ENCODE data around the gene PDCD6IP. TPM values are rescaled to one million over a fixed set of nuclear protein-coding genes. Genes with fewer than 3 reads are reported as not detected.

Gene PDCD6IP
- total and polyA plus RNA-seq, 2 experiments from 2014 or later: 60.5 to 103 TPM

DNA sequence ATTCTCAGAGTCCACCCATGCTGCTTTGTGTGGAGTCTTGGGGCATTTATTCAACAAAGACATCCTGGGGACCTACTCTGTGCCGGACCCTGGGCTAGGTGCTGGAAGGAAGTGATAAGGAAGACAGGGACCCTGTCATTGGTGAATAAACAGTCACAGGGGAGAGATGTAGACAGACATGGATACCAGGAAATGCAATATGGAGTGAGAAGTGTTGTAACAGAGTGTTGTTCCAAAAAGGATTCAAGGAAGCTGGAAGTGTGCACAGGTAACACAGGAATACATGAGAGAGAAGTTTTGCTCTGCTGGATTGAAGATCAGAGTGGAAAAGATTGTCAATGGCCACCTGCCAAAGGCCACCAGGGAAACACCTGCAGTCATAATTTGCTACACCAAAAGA is 89.0 kb downstream of the PDCD6IP start:
- Histone ChIP-seq H3K27ac (no peak overlapping the region), H3K4me3 (no peak overlapping the region), H3K4me1 (ENCODE audit: low read depth) (no peaks in the 10 kb centered on the region), H3K9me3 (ENCODE audit: low read depth) (no peaks in the 10 kb centered on the region), H3K36me3 (no peaks in the 10 kb centered on the region), H3K27me3 (no peaks in the 10 kb centered on the region)
- TF ChIP-seq, protein P1, sequence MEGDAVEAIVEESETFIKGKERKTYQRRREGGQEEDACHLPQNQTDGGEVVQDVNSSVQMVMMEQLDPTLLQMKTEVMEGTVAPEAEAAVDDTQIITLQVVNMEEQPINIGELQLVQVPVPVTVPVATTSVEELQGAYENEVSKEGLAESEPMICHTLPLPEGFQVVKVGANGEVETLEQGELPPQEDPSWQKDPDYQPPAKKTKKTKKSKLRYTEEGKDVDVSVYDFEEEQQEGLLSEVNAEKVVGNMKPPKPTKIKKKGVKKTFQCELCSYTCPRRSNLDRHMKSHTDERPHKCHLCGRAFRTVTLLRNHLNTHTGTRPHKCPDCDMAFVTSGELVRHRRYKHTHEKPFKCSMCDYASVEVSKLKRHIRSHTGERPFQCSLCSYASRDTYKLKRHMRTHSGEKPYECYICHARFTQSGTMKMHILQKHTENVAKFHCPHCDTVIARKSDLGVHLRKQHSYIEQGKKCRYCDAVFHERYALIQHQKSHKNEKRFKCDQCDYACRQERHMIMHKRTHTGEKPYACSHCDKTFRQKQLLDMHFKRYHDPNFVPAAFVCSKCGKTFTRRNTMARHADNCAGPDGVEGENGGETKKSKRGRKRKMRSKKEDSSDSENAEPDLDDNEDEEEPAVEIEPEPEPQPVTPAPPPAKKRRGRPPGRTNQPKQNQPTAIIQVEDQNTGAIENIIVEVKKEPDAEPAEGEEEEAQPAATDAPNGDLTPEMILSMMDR (IDR thresholded peaks at IDR 0.05; ENCODE audit: low read depth, low read length): no peak
- no peak for DNase-seq (ENCODE audit: low read depth in 1 of 2, low spot score in 1 of 2)

DNA sequence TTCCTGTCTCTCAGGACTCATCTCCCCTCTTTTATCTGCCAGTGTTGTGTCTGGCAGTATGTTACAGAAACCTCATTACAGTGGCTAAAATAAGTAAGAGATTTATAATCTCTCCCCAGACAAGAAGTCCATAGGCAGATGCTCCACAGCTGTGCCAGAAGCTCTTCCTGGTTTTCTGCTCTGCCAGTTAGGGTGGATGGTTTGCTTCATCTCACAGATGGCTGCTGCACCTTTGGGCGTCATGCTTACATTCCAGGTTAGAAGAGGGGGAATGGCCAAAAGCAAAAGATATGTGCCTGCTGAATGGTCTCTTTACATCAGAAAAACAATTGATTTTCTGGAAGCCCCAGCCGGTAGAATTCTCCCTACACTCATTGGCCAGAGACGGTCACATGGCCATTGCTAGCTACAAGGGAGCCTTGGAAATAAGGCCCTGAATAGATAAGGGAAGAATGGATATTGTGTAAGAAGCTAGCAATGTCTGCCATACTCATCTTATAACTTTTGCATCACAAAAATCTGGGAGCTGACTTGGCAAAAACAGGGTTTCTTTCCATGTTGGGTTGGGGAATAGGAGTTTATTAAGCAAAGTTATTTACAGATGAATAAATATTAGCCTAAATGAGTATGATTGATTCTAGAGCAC is 91.1 kb downstream of the PDCD6IP start:
- Histone ChIP-seq H3K4me3 (no peak overlapping the region), H3K27ac (no peak overlapping the region), H3K9me3 (ENCODE audit: low read depth) (no peaks in the 10 kb centered on the region), H3K27me3 (no peaks in the 10 kb centered on the region), H3K4me1 (ENCODE audit: low read depth) (no peaks in the 10 kb centered on the region), H3K36me3 (no peaks in the 10 kb centered on the region)
- TF ChIP-seq, protein P1 (IDR thresholded peaks at IDR 0.05; ENCODE audit: low read depth, low read length): no peak
- DNase-seq (ENCODE audit: low read depth in 1 of 2, low spot score in 1 of 2): peak in 1 of 2 donors; percentile 64

DNA sequence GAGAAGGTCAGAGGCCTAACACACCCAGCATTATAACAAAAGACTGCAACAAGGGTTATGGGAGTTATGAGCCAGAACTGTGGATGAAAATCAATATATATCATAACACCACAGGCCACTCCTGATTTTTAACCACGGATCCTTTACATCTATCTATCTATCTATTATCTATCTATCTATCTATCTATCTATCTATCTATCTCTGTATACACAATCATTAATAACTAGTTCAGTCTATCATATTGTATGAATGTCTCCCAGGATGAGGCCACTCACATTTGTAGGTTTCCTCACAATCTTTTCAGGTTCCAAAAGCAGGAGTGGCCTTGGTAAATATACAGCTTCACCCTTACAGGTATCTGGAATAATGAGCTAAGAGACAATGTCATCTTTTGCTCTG is 94.2 kb downstream of the PDCD6IP start:
- TF ChIP-seq, protein P1 (IDR thresholded peaks at IDR 0.05; ENCODE audit: low read depth, low read length): no peak
- Histone ChIP-seq H3K9me3 (ENCODE audit: low read depth) (no peaks in the 10 kb centered on the region), H3K4me1 (ENCODE audit: low read depth) (peaks cover 6% of the 10 kb centered on the region), H3K27ac (no peak overlapping the region), H3K4me3 (no peak overlapping the region), H3K36me3 (no peaks in the 10 kb centered on the region), H3K27me3 (no peaks in the 10 kb centered on the region)
- no peak for DNase-seq (ENCODE audit: low read depth in 1 of 2, low spot score in 1 of 2)

DNA sequence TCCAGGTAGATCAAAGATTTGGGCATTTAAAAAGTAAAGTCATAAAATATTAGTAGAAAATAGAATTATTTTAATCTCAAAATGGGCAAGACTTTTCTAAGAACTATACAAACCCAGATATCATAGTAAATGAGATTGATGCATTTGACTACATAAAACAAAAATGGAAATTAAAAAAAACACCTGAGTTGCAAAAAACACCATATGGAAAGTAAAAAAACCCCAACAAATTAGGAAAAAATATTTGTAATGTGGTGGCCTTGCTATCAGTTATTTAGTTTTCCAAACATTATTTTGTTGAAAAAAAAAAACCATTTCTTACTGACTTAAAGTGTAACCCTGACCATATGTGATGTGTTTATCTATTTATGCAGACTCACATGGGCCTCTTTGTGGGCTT is 97.2 kb downstream of the PDCD6IP start:
- Histone ChIP-seq H3K4me1 (ENCODE audit: low read depth) (peaks cover 6% of the 10 kb centered on the region), H3K9me3 (ENCODE audit: low read depth) (no peaks in the 10 kb centered on the region), H3K27ac (no peak overlapping the region), H3K4me3 (no peak overlapping the region), H3K27me3 (no peaks in the 10 kb centered on the region), H3K36me3 (no peaks in the 10 kb centered on the region)
- no peak for DNase-seq (ENCODE audit: low read depth in 1 of 2, low spot score in 1 of 2)
- TF ChIP-seq, protein P1 (IDR thresholded peaks at IDR 0.05; ENCODE audit: low read depth, low read length): no peak

DNA sequence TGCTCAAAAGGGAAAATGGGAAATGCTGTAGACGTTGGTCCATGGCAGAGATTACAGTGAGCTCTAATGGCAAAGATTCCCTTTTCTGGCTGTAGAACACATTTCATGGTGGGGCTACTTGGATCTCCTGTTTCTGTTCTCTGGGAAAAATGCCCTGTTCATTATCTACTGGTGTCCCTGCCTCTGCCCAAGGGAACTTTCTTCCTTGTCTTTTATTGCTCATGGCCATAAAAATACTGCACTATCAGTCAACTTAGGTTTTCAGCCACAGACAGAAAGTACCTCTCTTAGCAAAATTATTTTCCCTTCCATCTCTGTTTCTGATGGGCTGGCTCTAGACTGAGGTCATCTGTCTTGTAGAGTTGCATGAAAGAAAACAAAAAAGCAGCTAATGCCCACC is 98.9 kb downstream of the PDCD6IP start:
- no peaks in the 10 kb centered on the region for H3K9me3 ChIP-seq (ENCODE audit: low read depth)
- TF ChIP-seq, protein P1 (IDR thresholded peaks at IDR 0.05; ENCODE audit: low read depth, low read length): no peak
- DNase-seq (ENCODE audit: low read depth in 1 of 2, low spot score in 1 of 2): no peak
- no peaks in the 10 kb centered on the region for H3K36me3 ChIP-seq
- no peaks in the 10 kb centered on the region for H3K27me3 ChIP-seq
- peaks cover 6% of the 10 kb centered on the region for H3K4me1 ChIP-seq (ENCODE audit: low read depth)
- no peak overlapping the region for H3K27ac ChIP-seq
- H3K4me3 ChIP-seq: no peak overlapping the region
